IMR-90 (cell line): ENCODE results near the gene UTP14A. TPM values are rescaled to one million over a fixed set of nuclear protein-coding genes. Genes with fewer than 3 reads are reported as not detected.

ENCODE experiments used
- ATAC-seq: fragments of 200-7000 bp; cut with Tn5 transposase; 2 replicates; pipeline ENCODE4 v1.9.1; 2020; ENCODE audit warnings: low read depth, mild to moderate bottlenecking, moderate library complexity
- BruUV-seq: library from RNA; stranded (reverse); fragments of 400-500 nt; replicated peaks from 2 replicates; lab custom pipeline; 2021; lab: Mats Ljungman, UMichigan
- CTCF ChIA-PET: fragments of 300-600 bp; formaldehyde crosslinking; extraction: SDS; loops from one replicate; lab custom pipeline; 2021; ENCODE audit warnings: antibody characterized with exemption; lab: Yijun Ruan, JAX
- POLR2A ChIA-PET: fragments of 300-600 bp; sonication (Branson Sonifier 250); formaldehyde crosslinking; loops from one replicate; lab custom pipeline; 2022; ENCODE audit warnings: antibody characterized with exemption; ENCODE audit not compliant: unreplicated experiment; lab: Charles Lee
- DNase-seq: peaks from one replicate; pipeline ENCODE4 v3.0.0; 2013
- H2AFZ ChIP-seq: replicated peaks from 2 replicates; pipeline ENCODE3; 2013; ENCODE audit warnings: low read length, mild to moderate bottlenecking; ENCODE audit not compliant: poor library complexity
- H2AK5ac ChIP-seq: 2 replicates; pipeline ENCODE4 v1.6.1; 2013; ENCODE audit warnings: low read depth, low read length, inconsistent platforms
- H2AK9ac ChIP-seq: replicated peaks from 2 replicates; pipeline ENCODE3; 2013; ENCODE audit warnings: mild to moderate bottlenecking, low read depth, low read length, moderate library complexity; ENCODE audit not compliant: poor library complexity
- H2BK120ac ChIP-seq: 2 replicates; pipeline ENCODE4 v1.6.1; 2013; ENCODE audit warnings: low read depth, low read length, inconsistent platforms
- H2BK15ac ChIP-seq: 3 replicates; pipeline ENCODE4 v1.6.1; 2013; ENCODE audit warnings: low read depth, low read length, inconsistent platforms
- H2BK20ac ChIP-seq: 2 replicates; pipeline ENCODE4 v1.6.1; 2013; ENCODE audit warnings: low read depth, mild to moderate bottlenecking, inconsistent platforms, low read length, moderate library complexity
- H2BK5ac ChIP-seq: 2 replicates; pipeline ENCODE4 v1.6.1; 2013; ENCODE audit warnings: mild to moderate bottlenecking, low read depth, low read length, inconsistent platforms; ENCODE audit not compliant: poor library complexity, severe bottlenecking
- H3K14ac ChIP-seq: replicated peaks from 2 replicates; pipeline ENCODE4 v1.6.1; 2013; ENCODE audit warnings: low read depth, low read length, inconsistent platforms
- H3K18ac ChIP-seq: 2 replicates; pipeline ENCODE4 v1.6.1; 2013; ENCODE audit warnings: low read depth, low read length, control low read depth
- H3K23ac ChIP-seq: 2 replicates; pipeline ENCODE4 v1.6.1; 2013; ENCODE audit warnings: low read depth, low read length, inconsistent platforms
- H3K27ac ChIP-seq: 2 replicates; pipeline ENCODE4 v1.5.1; 2013; ENCODE audit warnings: mild to moderate bottlenecking, control low read depth, low read length; ENCODE audit not compliant: insufficient read depth
- H3K27me3 ChIP-seq: 2 replicates; pipeline ENCODE4 v1.6.1; 2013; ENCODE audit warnings: low read length; ENCODE audit not compliant: control insufficient read depth, insufficient read depth
- H3K36me3 ChIP-seq: 2 replicates; pipeline ENCODE4 v1.6.1; 2013; ENCODE audit warnings: low read length, mixed read lengths; ENCODE audit not compliant: control insufficient read depth, insufficient read depth
- H3K4ac ChIP-seq: 2 replicates; pipeline ENCODE4 v1.6.1; 2013; ENCODE audit warnings: low read depth, low read length, inconsistent platforms
- H3K4me1 ChIP-seq: 2 replicates; pipeline ENCODE4 v1.6.1; 2013; ENCODE audit warnings: low read length, mixed read lengths; ENCODE audit not compliant: control insufficient read depth, insufficient read depth
- H3K4me2 ChIP-seq: 2 replicates; pipeline ENCODE4 v1.6.1; 2013; ENCODE audit warnings: low read depth, mild to moderate bottlenecking, control low read depth, low read length, moderate library complexity
- H3K4me3 ChIP-seq: 2 replicates; pipeline ENCODE4 v1.5.1; 2013; ENCODE audit warnings: low read depth, mild to moderate bottlenecking, control low read depth, low read length, moderate library complexity; ENCODE audit not compliant: insufficient read depth
- H3K56ac ChIP-seq: 2 replicates; pipeline ENCODE4 v1.6.1; 2013; ENCODE audit warnings: low read length, inconsistent platforms; ENCODE audit not compliant: insufficient read depth; ENCODE audit errors: extremely low read depth
- H3K79me1 ChIP-seq, 2 experiments: 2 replicates each; pipeline ENCODE4 v1.6.1; 2013; ENCODE audit warnings: low read length in 2 of 2, inconsistent platforms in 1 of 2, low read depth in 1 of 2
- H3K9ac ChIP-seq: 2 replicates; pipeline ENCODE4 v1.6.1; 2013; ENCODE audit warnings: low read depth, low read length, control low read depth
- H3K9me1 ChIP-seq: 2 replicates; pipeline ENCODE4 v1.6.1; 2013; ENCODE audit warnings: low read length, inconsistent platforms; ENCODE audit not compliant: insufficient read depth
- H3K9me3 ChIP-seq: 2 replicates; pipeline ENCODE4 v1.6.1; 2013; ENCODE audit warnings: low read length; ENCODE audit not compliant: control insufficient read depth, insufficient read depth
- H4K20me1 ChIP-seq: 2 replicates; pipeline ENCODE4 v1.6.1; 2013; ENCODE audit warnings: low read length, inconsistent platforms; ENCODE audit not compliant: insufficient read depth
- H4K5ac ChIP-seq: 2 replicates; pipeline ENCODE4 v1.6.1; 2013; ENCODE audit warnings: mild to moderate bottlenecking, low read depth, low read length, control low read depth
- H4K8ac ChIP-seq, 2 experiments: 2 replicates each; pipeline ENCODE4 v1.6.1; 2013; ENCODE audit warnings: low read depth in 2 of 2, low read length in 2 of 2, control low read depth in 1 of 2, inconsistent platforms in 1 of 2
- H4K91ac ChIP-seq: 2 replicates; pipeline ENCODE4 v1.6.1; 2013; ENCODE audit warnings: low read depth, low read length, inconsistent platforms; ENCODE audit not compliant: insufficient read depth
- BHLHE40 ChIP-seq: fragments of 150-350 bp; IDR thresholded peaks from 2 replicates; pipeline ENCODE4 v1.6.1; 2016; ENCODE audit warnings: mild to moderate bottlenecking, low read depth, low read length
- CEBPB ChIP-seq: IDR thresholded peaks from 2 replicates; pipeline ENCODE4 v1.6.1; 2012; ENCODE audit warnings: low read depth, low read length, improper control_type of control experiment
- CHD1 ChIP-seq: IDR thresholded peaks from 2 replicates; pipeline ENCODE4 v1.6.1; 2012; ENCODE audit warnings: low read depth, low read length, improper control_type of control experiment
- FOS ChIP-seq: fragments of 150-350 bp; IDR thresholded peaks from 2 replicates; pipeline ENCODE4 v1.6.1; 2016; ENCODE audit warnings: low read depth, low read length
- MAFK ChIP-seq: IDR thresholded peaks from 2 replicates; pipeline ENCODE4 v1.6.1; 2012; ENCODE audit warnings: low read depth, low read length, improper control_type of control experiment
- MAZ ChIP-seq: IDR thresholded peaks from 2 replicates; pipeline ENCODE4 v1.6.1; 2012; ENCODE audit warnings: low read depth, mild to moderate bottlenecking, low read length, improper control_type of control experiment, moderate library complexity, borderline replicate concordance
- MXI1 ChIP-seq: IDR thresholded peaks from 2 replicates; pipeline ENCODE4 v1.6.1; 2012; ENCODE audit warnings: low read depth, mild to moderate bottlenecking, low read length, moderate library complexity, borderline replicate concordance
- NFE2L2 ChIP-seq: fragments of 150-350 bp; IDR thresholded peaks from 2 replicates; pipeline ENCODE4 v1.6.1; 2016; ENCODE audit warnings: low read depth, mild to moderate bottlenecking, low read length
- POLR2A ChIP-seq: IDR thresholded peaks from 2 replicates; pipeline ENCODE4 v1.6.1; 2012; ENCODE audit warnings: mild to moderate bottlenecking, low read depth, low read length
- RAD21 ChIP-seq: IDR thresholded peaks from 2 replicates; pipeline ENCODE4 v1.6.1; 2012; ENCODE audit warnings: low read length, improper control_type of control experiment
- RCOR1 ChIP-seq: IDR thresholded peaks from 2 replicates; pipeline ENCODE4 v1.6.1; 2012; ENCODE audit warnings: mild to moderate bottlenecking, low read length, improper control_type of control experiment; ENCODE audit not compliant: insufficient replicate concordance
- SMC3 ChIP-seq: fragments of 150-350 bp; IDR thresholded peaks from 2 replicates; pipeline ENCODE4 v1.6.1; 2016; ENCODE audit warnings: low read depth, mild to moderate bottlenecking, antibody characterized with exemption, low read length, moderate library complexity
- WGBS, 2 experiments: methylation state at CpG; one replicate each; pipeline versions ENCODE4 v1.1.5 to v1.1.7; 2013; ENCODE audit warnings: missing lambda C conversion rate in 2 of 2; ENCODE audit not compliant: insufficient read length in 1 of 2; ENCODE audit errors: extremely low coverage in 2 of 2; 5-methylcytosine and 5-hydroxymethylcytosine counted together
- dilution Hi-C: fragments of 300-500 bp; cut with HindIII; formaldehyde crosslinking; loops from one replicate; pipeline ENCODE4 v1.14.3; 2018; ENCODE audit warnings: low sequenced_read_pairs; ENCODE audit not compliant: unreplicated experiment
- in situ Hi-C: fragments of 300-500 bp; cut with MboI; formaldehyde crosslinking; loops from 3 replicates; pipeline ENCODE4 v1.14.3; 2019; ENCODE audit warnings: low sequenced_read_pairs, inconsistent platforms, mixed read lengths
- intact Hi-C: fragments of 100-400 bp; cut with micrococcal nuclease; formaldehyde crosslinking; loops from 2 replicates; pipeline ENCODE4 v1.10.0; 2022
- polyA plus RNA-seq, 3 experiments: library from polyadenylated mRNA; depleted of rRNA; stranded (reverse); fragments of >200 nt; gene quantifications; 2 replicates each; pipeline ENCODE4 v1.2.3, GENCODE V29; 2012; ENCODE audit warnings: low replicate concordance in 1 of 3
- total RNA-seq: library from RNA; depleted of rRNA; stranded (reverse); fragments of >200 nt; gene quantifications from 2 replicates; pipeline ENCODE4 v1.2.3, GENCODE V29; 2012
- TF ChIP-seq, protein P1 (sequence below): fragments of 150-350 bp; IDR thresholded peaks from 2 replicates; pipeline ENCODE4 v1.6.1; 2016; ENCODE audit warnings: low read depth, mild to moderate bottlenecking, low read length, moderate library complexity, borderline replicate concordance
- TF ChIP-seq, protein P2 (sequence below): fragments of 150-350 bp; IDR thresholded peaks from 2 replicates; pipeline ENCODE4 v1.6.1; 2017; ENCODE audit warnings: mild to moderate bottlenecking, antibody characterized with exemption, low read length, low read depth

The UTP14A gene
- total and polyA plus RNA-seq, 2 of the 4 experiments (the other 2 are of a cell fraction): 13.8 to 15.2 TPM

DNA sequence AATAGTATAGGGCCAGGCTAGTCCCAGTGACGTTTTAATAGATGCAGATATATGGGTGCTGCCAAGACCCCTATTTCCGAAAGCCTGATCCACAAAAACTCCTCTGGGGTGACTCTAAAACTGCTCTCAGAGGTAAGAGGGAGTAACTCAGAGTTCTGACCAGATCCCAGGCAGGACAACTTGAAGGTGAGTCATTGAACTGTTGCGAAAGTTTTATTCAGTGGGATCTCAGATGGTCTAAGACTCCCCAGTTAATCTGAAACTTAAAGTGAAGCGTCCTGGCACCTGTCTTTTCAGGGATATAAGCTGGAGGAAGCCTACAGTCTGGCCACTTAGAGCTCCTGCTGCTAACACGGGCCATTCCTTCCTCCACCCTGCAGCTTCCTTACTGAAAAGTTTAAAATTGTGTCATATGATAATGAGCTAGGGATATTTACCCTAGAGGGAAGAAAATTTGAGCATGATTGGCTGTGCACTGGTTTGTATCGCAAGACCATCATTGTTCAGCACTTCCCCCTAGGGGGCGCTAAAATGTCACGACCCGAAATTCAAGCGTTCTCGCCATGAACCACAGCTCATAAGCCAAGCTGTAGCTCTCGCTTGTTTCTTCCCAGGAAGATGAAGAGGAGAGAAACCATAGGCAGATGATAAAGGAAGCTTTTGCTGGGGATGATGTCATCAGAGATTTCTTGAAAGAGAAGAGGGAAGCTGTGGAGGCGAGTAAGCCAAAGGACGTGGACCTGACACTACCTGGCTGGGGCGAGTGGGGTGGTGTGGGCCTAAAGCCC is 19.5 kb downstream of the UTP14A start:
- no peak overlapping the region for H3K56ac ChIP-seq
- no peak overlapping the region for H3K18ac ChIP-seq
- H2BK20ac ChIP-seq: no peak overlapping the region
- dilution Hi-C loops (no loop called here), intact Hi-C loops (loop anchor here (1.0 kb wide), 2 partner anchors 103 to 135 kb away; no protein-coding TSS in a partner anchor), in situ Hi-C loops (loop anchor here (10.0 kb wide), 1 partner anchor 139 kb away; no protein-coding TSS in a partner anchor)
- H3K9me1 ChIP-seq: no peaks in the 10 kb centered on the region
- no peak overlapping the region for H2AK5ac ChIP-seq
- H4K91ac ChIP-seq: no peak overlapping the region
- no peak overlapping the region for H2BK120ac ChIP-seq
- ChIA-PET POLR2A (no interaction called here), CTCF (interaction anchor here (0.6 to 1.6 kb wide), 10 partner anchors 9 to 135 kb away, joined by 3 to 8 read pairs (median 4); no protein-coding TSS in a partner anchor)
- BruUV-seq: no TSS peak
- no peaks in the 10 kb centered on the region for H3K9me3 ChIP-seq
- no peaks in the 10 kb centered on the region for H3K4me1 ChIP-seq
- no peak overlapping the region for H3K4me3 ChIP-seq
- H4K20me1 ChIP-seq: no peaks in the 10 kb centered on the region
- peaks cover 8% of the 10 kb centered on the region for H3K36me3 ChIP-seq
- no peak overlapping the region for H2BK15ac ChIP-seq
- no peak overlapping the region for H4K5ac ChIP-seq
- H3K27me3 ChIP-seq: no peaks in the 10 kb centered on the region
- no peak overlapping the region for H3K23ac ChIP-seq
- H4K8ac ChIP-seq: no peak overlapping the region
- H2AK9ac ChIP-seq: peak overlapping the region; percentile 35
- H3K79me1 ChIP-seq: peaks cover 0 to 4% of the 10 kb centered on the region in 2 experiments; a peak in 1 of 4 replicates
- peak; percentile 81 for DNase-seq
- no peak overlapping the region for H3K14ac ChIP-seq
- H3K9ac ChIP-seq: no peak overlapping the region
- no peak overlapping the region for H3K4me2 ChIP-seq
- peak; percentile 92 for ATAC-seq
- no peak overlapping the region for H3K4ac ChIP-seq
- no CpG with 5 or more reads among the region's 15 CpGs for WGBS, 2 experiments
- H2BK5ac ChIP-seq: no peak overlapping the region
- H3K27ac ChIP-seq: no peak overlapping the region
- H2AFZ ChIP-seq: no peak overlapping the region
- TF ChIP-seq NFE2L2 (no peak), POLR2A (no peak), FOS (no peak), MAZ (no peak), MXI1 (no peak), CHD1 (no peak), BHLHE40 (no peak), SMC3 (peak; percentile 42; the same call in 1 of the 2 replicates), MAFK (no peak), RAD21 (peak; percentile 70), RCOR1 (no peak), CEBPB (peak; percentile 70)
- TF ChIP-seq, protein P1, sequence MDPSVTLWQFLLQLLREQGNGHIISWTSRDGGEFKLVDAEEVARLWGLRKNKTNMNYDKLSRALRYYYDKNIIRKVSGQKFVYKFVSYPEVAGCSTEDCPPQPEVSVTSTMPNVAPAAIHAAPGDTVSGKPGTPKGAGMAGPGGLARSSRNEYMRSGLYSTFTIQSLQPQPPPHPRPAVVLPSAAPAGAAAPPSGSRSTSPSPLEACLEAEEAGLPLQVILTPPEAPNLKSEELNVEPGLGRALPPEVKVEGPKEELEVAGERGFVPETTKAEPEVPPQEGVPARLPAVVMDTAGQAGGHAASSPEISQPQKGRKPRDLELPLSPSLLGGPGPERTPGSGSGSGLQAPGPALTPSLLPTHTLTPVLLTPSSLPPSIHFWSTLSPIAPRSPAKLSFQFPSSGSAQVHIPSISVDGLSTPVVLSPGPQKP: no peak
- TF ChIP-seq, protein P2, sequence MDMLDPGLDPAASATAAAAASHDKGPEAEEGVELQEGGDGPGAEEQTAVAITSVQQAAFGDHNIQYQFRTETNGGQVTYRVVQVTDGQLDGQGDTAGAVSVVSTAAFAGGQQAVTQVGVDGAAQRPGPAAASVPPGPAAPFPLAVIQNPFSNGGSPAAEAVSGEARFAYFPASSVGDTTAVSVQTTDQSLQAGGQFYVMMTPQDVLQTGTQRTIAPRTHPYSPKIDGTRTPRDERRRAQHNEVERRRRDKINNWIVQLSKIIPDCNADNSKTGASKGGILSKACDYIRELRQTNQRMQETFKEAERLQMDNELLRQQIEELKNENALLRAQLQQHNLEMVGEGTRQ: no peak
